GM18498 (cell line): Measurements from ENCODE around the gene ZBTB2.
A peak's percentile ranks its signal among the peaks of the same experiment; 100 is the strongest.

Experiments used
- ATAC-seq: cut with Tn5 transposase; IDR thresholded peaks from one replicate; pipeline ENCODE4 v1.9.1; 2021; ENCODE audit warnings: mild to moderate bottlenecking, moderate library complexity; ENCODE audit not compliant: unreplicated experiment

The ZBTB2 gene

GRCh38 chr6:151391471-151392413, at the start of gene ZBTB2:
Gene ZBTB2, minus strand, starts transcription at chr6:151391559. Its CDS starts 17,922 bp downstream, at chr6:151373637.
- peak; percentile 10 for ATAC-seq

- ATAC-seq: peak; percentile 54
These were observed 49.6 kb upstream of the ZBTB2 start for GRCh38 chr6:151440930-151441329.

GRCh38 chr6:151440498-151440897, 49.1 kb upstream of the ZBTB2 start:
- peak; percentile 63 for ATAC-seq

- ATAC-seq: no peak
These were observed 46.0 kb upstream of the ZBTB2 start for GRCh38 chr6:151437401-151437800.

GRCh38 chr6:151436802-151437201, 45.4 kb upstream of the ZBTB2 start:
- no peak for ATAC-seq

GRCh38 chr6:151436300-151436699, 44.9 kb upstream of the ZBTB2 start:
- ATAC-seq: no peak

- ATAC-seq: peak; percentile 60
These were observed 43.0 kb upstream of the ZBTB2 start for GRCh38 chr6:151434369-151434768.

- no peak for ATAC-seq
These were observed 41.3 kb upstream of the ZBTB2 start for GRCh38 chr6:151432651-151433050.

GRCh38 chr6:151431337-151431736, 40.0 kb upstream of the ZBTB2 start:
- ATAC-seq: no peak

- ATAC-seq: no peak
These were observed 39.5 kb upstream of the ZBTB2 start for GRCh38 chr6:151430886-151431285.

- no peak for ATAC-seq
These were observed 36.9 kb upstream of the ZBTB2 start for GRCh38 chr6:151428093-151428735.

- no peak for ATAC-seq
These were observed 34.2 kb upstream of the ZBTB2 start for GRCh38 chr6:151425561-151425960.

- ATAC-seq: no peak
These were observed 31.6 kb upstream of the ZBTB2 start for GRCh38 chr6:151422981-151423380.

- no peak for ATAC-seq
These were observed 26.1 kb upstream of the ZBTB2 start for GRCh38 chr6:151417477-151417876.

- no peak for ATAC-seq
These were observed 23.4 kb upstream of the ZBTB2 start for GRCh38 chr6:151414641-151415260.

GRCh38 chr6:151413372-151414145, 22.2 kb upstream of the ZBTB2 start:
- ATAC-seq: no peak

- ATAC-seq: no peak
These were observed 21.6 kb upstream of the ZBTB2 start for GRCh38 chr6:151412909-151413308.

GRCh38 chr6:151409679-151410078, 18.3 kb upstream of the ZBTB2 start:
- ATAC-seq: no peak

- peak; percentile 68 for ATAC-seq
These were observed 17.9 kb upstream of the ZBTB2 start for GRCh38 chr6:151409260-151409659.

GRCh38 chr6:151408858-151409257, 17.5 kb upstream of the ZBTB2 start:
- peak; percentile 3 for ATAC-seq

GRCh38 chr6:151403919-151404308, 12.6 kb upstream of the ZBTB2 start:
- ATAC-seq: no peak
